HepG2 (cell line): Measurements from ENCODE around the gene KLHL18.

Source experiments
- ARID2 ChIP-seq: sonication (generic); formaldehyde crosslinking; IDR thresholded peaks from 2 replicates; pipeline ENCODE4 v1.8.1; 2022; ENCODE audit warnings: mild to moderate bottlenecking, missing genetic modification reagents, borderline replicate concordance
- ESRRA ChIP-seq: sonication (generic); formaldehyde crosslinking; IDR thresholded peaks from 2 replicates; pipeline ENCODE4 v1.5.1; 2020; ENCODE audit warnings: mild to moderate bottlenecking, low read depth, missing genetic modification reagents
- HOXA7 ChIP-seq: sonication (generic); formaldehyde crosslinking; IDR thresholded peaks from 2 replicates; pipeline ENCODE4 v1.8.1; 2022; ENCODE audit warnings: mild to moderate bottlenecking, missing genetic modification reagents, moderate library complexity
- KAT7 ChIP-seq: IDR thresholded peaks from 2 replicates; pipeline ENCODE4 v1.6.1; 2018; ENCODE audit warnings: borderline replicate concordance, missing compliant biosample characterization
- NFYB ChIP-seq: sonication (generic); formaldehyde crosslinking; IDR thresholded peaks from 2 replicates; pipeline ENCODE4 v1.4.0; 2020; ENCODE audit warnings: missing genetic modification reagents
- POLR2A ChIP-seq, 2 experiments: IDR thresholded peaks; 2 replicates each; pipeline ENCODE4 v1.6.1; 2011; ENCODE audit warnings: low read depth in 2 of 2, low read length in 2 of 2, mild to moderate bottlenecking in 1 of 2, moderate library complexity in 1 of 2; ENCODE audit not compliant: insufficient read depth in 1 of 2
- REPIN1 ChIP-seq: sonication (generic); formaldehyde crosslinking; IDR thresholded peaks from 2 replicates; pipeline ENCODE4 v1.8.0; 2022; ENCODE audit warnings: missing genetic modification reagents, low read depth, mild to moderate bottlenecking, borderline replicate concordance
- REST ChIP-seq, 2 experiments: IDR thresholded peaks; 2 replicates each; pipeline ENCODE4 v1.6.1; 2011 to 2012; ENCODE audit warnings: low read length in 2 of 2, borderline replicate concordance in 1 of 2, low read depth in 1 of 2, mild to moderate bottlenecking in 1 of 2, moderate library complexity in 1 of 2
- SMAD1 ChIP-seq: sonication (generic); formaldehyde crosslinking; IDR thresholded peaks from 2 replicates; pipeline ENCODE4 v1.4.0; 2020; ENCODE audit warnings: missing genetic modification reagents, low read depth, mild to moderate bottlenecking, borderline replicate concordance
- YY1 ChIP-seq: IDR thresholded peaks from 2 replicates; pipeline ENCODE4 v1.6.1; 2011; ENCODE audit warnings: low read length, low read depth, moderate library complexity, mild to moderate bottlenecking; ENCODE audit not compliant: insufficient read depth, insufficient replicate concordance
- ZNF253 ChIP-seq: sonication (generic); formaldehyde crosslinking; IDR thresholded peaks from 2 replicates; pipeline ENCODE4 v1.8.0; 2022; ENCODE audit warnings: mild to moderate bottlenecking, missing genetic modification reagents, borderline replicate concordance
- ZNF766 ChIP-seq: sonication (generic); formaldehyde crosslinking; IDR thresholded peaks from 2 replicates; pipeline ENCODE4 v1.5.0; 2020; ENCODE audit warnings: missing genetic modification reagents, borderline replicate concordance
- TF ChIP-seq, protein P1 (sequence below): sonication (generic); formaldehyde crosslinking; IDR thresholded peaks from 2 replicates; pipeline ENCODE4 v1.4.0; 2020; ENCODE audit warnings: mild to moderate bottlenecking, missing genetic modification reagents

- no peak for TF ChIP-seq REPIN1 (CRISPR knock-in tag)
- no peak for TF ChIP-seq POLR2A (IDR thresholded peaks at IDR 0.05; ENCODE audit: insufficient read depth in 1 of 2, low read depth in 2 of 2, low read length in 2 of 2)
- no peak for TF ChIP-seq HOXA7 (CRISPR knock-in tag)
- TF ChIP-seq YY1: no peak
- no peak for TF ChIP-seq ARID2 (CRISPR knock-in tag)
- no peak for TF ChIP-seq ZNF766
- no peak for TF ChIP-seq REST (IDR thresholded peaks at IDR 0.05; ENCODE audit: borderline replicate concordance in 1 of 2, low read depth in 1 of 2, low read length in 2 of 2)
- TF ChIP-seq ZNF253 (CRISPR knock-in tag): no peak
- no peak for TF ChIP-seq SMAD1 (CRISPR knock-in tag)
- TF ChIP-seq KAT7: no peak
- TF ChIP-seq NFYB: no peak
- TF ChIP-seq ESRRA (CRISPR knock-in tag): no peak
- TF ChIP-seq, protein P1, sequence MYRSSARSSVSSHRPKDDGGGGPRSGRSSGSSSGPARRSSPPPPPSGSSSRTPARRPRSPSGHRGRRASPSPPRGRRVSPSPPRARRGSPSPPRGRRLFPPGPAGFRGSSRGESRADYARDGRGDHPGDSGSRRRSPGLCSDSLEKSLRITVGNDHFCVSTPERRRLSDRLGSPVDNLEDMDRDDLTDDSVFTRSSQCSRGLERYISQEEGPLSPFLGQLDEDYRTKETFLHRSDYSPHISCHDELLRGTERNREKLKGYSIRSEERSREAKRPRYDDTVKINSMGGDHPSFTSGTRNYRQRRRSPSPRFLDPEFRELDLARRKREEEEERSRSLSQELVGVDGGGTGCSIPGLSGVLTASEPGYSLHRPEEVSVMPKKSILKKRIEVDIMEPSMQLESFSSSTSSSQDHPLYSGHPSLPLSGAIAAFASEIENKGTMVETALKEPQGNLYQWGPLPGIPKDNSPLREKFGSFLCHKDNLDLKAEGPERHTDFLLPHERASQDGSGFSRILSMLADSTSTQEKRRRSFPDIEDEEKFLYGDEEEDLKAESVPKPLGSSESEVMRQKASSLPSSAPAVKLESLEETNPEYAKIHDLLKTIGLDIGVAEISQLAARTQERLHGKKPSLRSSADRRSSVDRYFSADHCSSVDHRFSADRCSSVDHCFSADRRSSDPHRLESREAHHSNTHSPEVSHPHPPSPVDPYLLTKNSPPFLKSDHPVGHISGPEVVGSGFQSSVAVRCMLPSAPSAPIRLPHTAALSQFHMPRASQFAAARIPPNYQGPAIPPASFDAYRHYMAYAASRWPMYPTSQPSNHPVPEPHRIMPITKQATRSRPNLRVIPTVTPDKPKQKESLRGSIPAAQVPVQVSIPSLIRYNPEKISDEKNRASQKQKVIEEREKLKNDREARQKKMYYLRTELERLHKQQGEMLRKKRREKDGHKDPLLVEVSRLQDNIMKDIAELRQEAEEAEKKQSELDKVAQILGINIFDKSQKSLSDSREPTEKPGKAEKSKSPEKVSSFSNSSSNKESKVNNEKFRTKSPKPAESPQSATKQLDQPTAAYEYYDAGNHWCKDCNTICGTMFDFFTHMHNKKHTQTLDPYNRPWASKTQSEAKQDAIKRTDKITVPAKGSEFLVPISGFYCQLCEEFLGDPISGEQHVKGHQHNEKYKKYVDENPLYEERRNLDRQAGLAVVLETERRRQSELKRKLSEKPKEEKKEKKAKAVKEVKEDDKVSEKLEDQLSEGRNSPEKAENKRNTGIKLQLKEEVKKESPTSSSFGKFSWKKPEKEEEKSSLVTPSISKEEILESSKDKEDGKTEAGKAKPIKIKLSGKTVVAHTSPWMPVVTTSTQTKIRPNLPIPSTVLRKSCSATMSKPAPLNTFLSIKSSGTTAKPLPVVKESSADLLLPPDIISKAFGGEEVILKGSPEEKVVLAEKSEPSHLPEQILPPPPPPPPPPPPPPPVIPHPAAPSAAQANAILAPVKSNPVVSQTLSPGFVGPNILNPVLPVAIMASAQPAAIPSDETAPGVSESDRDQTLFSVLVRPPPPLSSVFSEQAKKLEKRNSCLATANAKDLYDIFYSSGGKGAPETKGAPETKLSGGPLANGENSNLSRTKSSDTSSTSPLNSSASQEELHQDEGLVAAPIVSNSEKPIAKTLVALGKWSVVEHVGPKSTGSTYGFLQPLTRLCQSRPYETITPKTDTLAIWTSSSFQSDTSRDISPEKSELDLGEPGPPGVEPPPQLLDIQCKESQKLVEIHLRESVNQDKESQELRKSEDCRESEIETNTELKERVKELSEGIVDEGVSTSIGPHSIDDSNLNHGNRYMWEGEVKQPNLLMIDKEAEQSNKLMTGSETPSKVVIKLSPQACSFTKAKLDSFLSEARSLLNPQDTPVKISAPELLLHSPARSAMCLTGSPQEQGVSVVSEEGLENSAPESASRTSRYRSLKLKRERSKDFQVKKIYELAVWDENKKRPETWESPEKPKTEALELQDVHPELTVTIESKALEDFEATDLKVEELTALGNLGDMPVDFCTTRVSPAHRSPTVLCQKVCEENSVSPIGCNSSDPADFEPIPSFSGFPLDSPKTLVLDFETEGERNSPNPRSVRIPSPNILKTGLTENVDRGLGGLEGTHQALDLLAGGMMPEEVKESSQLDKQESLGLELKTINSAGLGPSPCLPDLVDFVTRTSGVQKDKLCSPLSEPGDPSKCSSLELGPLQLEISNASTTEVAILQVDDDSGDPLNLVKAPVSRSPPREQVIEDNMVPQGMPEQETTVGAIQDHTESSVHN: no peak
Observed at GRCh38 chr3:47367631-47368030, 84.9 kb downstream of the KLHL18 start.
